ENCODE measurements around the gene SEC24D. TPM values are rescaled to one million over a fixed set of nuclear protein-coding genes. Genes with fewer than 3 reads are reported as not detected.

The SEC24D gene
- total and polyA plus RNA-seq, 9 of the 15 experiments (the other 6 are each of a cell fraction or from before 2014, with no cell fraction given): 7.1 to 22.5 (median 11.3) TPM

- Histone ChIP-seq H3K27me3 (ENCODE audit: control insufficient read depth in 2 of 2, insufficient read depth in 2 of 2, low read length in 2 of 2) (no peaks in the 10 kb centered on the region), H3K4me2 (ENCODE audit: insufficient read depth, low read length) (no peak overlapping the region), H3K27ac (ENCODE audit: extremely low read depth, low read depth, low read length) (no peak overlapping the region), H3K79me2 (ENCODE audit: control insufficient read depth, insufficient read depth, low read length) (no peaks in the 10 kb centered on the region), H3K4me1 (replicated peaks in 1 of 2; ENCODE audit: control insufficient read depth in 2 of 2, insufficient read depth in 2 of 2, low read length in 2 of 2) (no peaks in the 10 kb centered on the region), H3K9me1 (ENCODE audit: control insufficient read depth, insufficient read depth, low read length) (no peaks in the 10 kb centered on the region), H3K4me3 (no peak overlapping the region), H2AFZ (ENCODE audit: low read depth, low read length) (no peak overlapping the region), H4K20me1 (replicated peaks; ENCODE audit: control insufficient read depth, insufficient read depth, low read length) (no peaks in the 10 kb centered on the region), H3K36me3 (ENCODE audit: control insufficient read depth, insufficient read depth, low read length) (peaks cover 45% of the 10 kb centered on the region; the same call in 2 of the 3 replicates), H3K9me3 (replicated peaks; ENCODE audit: control insufficient read depth, insufficient read depth, low read depth, low read length) (no peaks in the 10 kb centered on the region), H3K9ac (ENCODE audit: insufficient read depth in 1 of 2, low read depth in 2 of 2, low read length in 2 of 2) (no peak overlapping the region)
- intact Hi-C loops (cut with micrococcal nuclease) (no loop called here), in situ Hi-C loops (cut with MboI) (no loop called here)
- no peak for FAIRE-seq
- ChIA-PET POLR2A (no interaction called here), CTCF (ENCODE audit: low intra/inter-chr PET ratio) (no interaction called here)
- 68% methylated on average over 7 of the region's 7 CpGs for WGBS (ENCODE audit: insufficient coverage, low coverage, missing lambda C conversion rate)
- ATAC-seq: no peak
- DNase-seq (ENCODE audit: extremely low read depth in 1 of 4, low spot score in 3 of 4): no peak
- TF ChIP-seq, protein P1, sequence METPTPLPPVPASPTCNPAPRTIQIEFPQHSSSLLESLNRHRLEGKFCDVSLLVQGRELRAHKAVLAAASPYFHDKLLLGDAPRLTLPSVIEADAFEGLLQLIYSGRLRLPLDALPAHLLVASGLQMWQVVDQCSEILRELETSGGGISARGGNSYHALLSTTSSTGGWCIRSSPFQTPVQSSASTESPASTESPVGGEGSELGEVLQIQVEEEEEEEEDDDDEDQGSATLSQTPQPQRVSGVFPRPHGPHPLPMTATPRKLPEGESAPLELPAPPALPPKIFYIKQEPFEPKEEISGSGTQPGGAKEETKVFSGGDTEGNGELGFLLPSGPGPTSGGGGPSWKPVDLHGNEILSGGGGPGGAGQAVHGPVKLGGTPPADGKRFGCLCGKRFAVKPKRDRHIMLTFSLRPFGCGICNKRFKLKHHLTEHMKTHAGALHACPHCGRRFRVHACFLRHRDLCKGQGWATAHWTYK (CRISPR knock-in tag; IDR thresholded peaks at IDR 0.05): no peak
- TF ChIP-seq ZNF444 (CRISPR knock-in tag; IDR thresholded peaks at IDR 0.05) (no peak), FOXJ2 (tag; IDR thresholded peaks at IDR 0.05) (no peak), TOE1 (IDR thresholded peaks at IDR 0.05; ENCODE audit: borderline replicate concordance) (no peak), TOE1 (CRISPR knock-in tag; IDR thresholded peaks at IDR 0.05; ENCODE audit: borderline replicate concordance, low read depth) (no peak), SMARCC2 (IDR thresholded peaks at IDR 0.05; ENCODE audit: low read depth) (no peak), HCFC1 (IDR thresholded peaks at IDR 0.05; ENCODE audit: low read depth, low read length) (no peak), POLR2H (tag; IDR thresholded peaks at IDR 0.05; ENCODE audit: low read depth) (no peak)
- TF ChIP-seq, protein P2, sequence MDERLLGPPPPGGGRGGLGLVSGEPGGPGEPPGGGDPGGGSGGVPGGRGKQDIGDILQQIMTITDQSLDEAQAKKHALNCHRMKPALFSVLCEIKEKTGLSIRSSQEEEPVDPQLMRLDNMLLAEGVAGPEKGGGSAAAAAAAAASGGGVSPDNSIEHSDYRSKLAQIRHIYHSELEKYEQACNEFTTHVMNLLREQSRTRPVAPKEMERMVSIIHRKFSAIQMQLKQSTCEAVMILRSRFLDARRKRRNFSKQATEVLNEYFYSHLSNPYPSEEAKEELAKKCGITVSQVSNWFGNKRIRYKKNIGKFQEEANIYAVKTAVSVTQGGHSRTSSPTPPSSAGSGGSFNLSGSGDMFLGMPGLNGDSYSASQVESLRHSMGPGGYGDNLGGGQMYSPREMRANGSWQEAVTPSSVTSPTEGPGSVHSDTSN (CRISPR knock-in tag; IDR thresholded peaks at IDR 0.05; ENCODE audit: low read depth): no peak
- TF ChIP-seq, protein P2 (tag; conservative IDR thresholded peaks at IDR 0.05; ENCODE audit: low read depth): no peak
- no TSS peak for BruUV-seq (replicated peaks)
These were observed 101.3 kb downstream of the SEC24D start for GRCh38 chr4:118734491-118735205.
